NCI-H748 treated with DMSO at 0.1 percent for 48 hours (cell line): ENCODE measurements around the gene UBAP1L.
"Not testable (repeated sequence)": the region's sequence is repeated elsewhere in the genome, so short reads cannot be mapped to it uniquely, and the experiment has no call there.

Experiments
- DNase-seq: peaks from one replicate; lab custom pipeline; 2025; lab: John Stamatoyannopoulos, UW

Gene UBAP1L

GRCh38 chr15:65099801-65100200, 15.2 kb downstream of the UBAP1L start:
- DNase-seq, result not testable (repeated sequence)

GRCh38 chr15:65099336-65099735, 15.7 kb downstream of the UBAP1L start:
- no peak for DNase-seq

- DNase-seq, result no peak
Measured at GRCh38 chr15:65097651-65098263, 17.2 kb downstream of the UBAP1L start.

- DNase-seq, result no peak
Measured at GRCh38 chr15:65096481-65097385, 18.3 kb downstream of the UBAP1L start.

GRCh38 chr15:65095747-65096104, 19.3 kb downstream of the UBAP1L start:
- DNase-seq, result no peak

- no peak for DNase-seq
Measured at GRCh38 chr15:65095011-65095746, 19.8 kb downstream of the UBAP1L start.

- no peak for DNase-seq
Measured at GRCh38 chr15:65094294-65094995, 20.6 kb downstream of the UBAP1L start.

GRCh38 chr15:65093793-65094170, 21.2 kb downstream of the UBAP1L start:
- DNase-seq, result not testable (repeated sequence)

- DNase-seq, result no peak
Measured at GRCh38 chr15:65092911-65093792, 21.8 kb downstream of the UBAP1L start.

- DNase-seq, result no peak
Measured at GRCh38 chr15:65091946-65092770, 22.8 kb downstream of the UBAP1L start.

- DNase-seq, result no peak
Measured at GRCh38 chr15:65089206-65089824, 25.7 kb downstream of the UBAP1L start.

- DNase-seq, result no peak
Measured at GRCh38 chr15:65088643-65089021, 26.4 kb downstream of the UBAP1L start.

GRCh38 chr15:65087873-65088642, 26.9 kb downstream of the UBAP1L start:
- DNase-seq, result no peak

GRCh38 chr15:65087411-65087810, 27.6 kb downstream of the UBAP1L start:
- DNase-seq, result no peak

- DNase-seq, result no peak
Measured at GRCh38 chr15:65086680-65087111, 28.3 kb downstream of the UBAP1L start.

GRCh38 chr15:65085990-65086679, 28.9 kb downstream of the UBAP1L start:
- no peak for DNase-seq

GRCh38 chr15:65085207-65085753, 29.7 kb downstream of the UBAP1L start:
- no peak for DNase-seq
